ENCODE measurements around the gene XBP1.
"Not testable (repeated sequence)": the region's sequence is repeated elsewhere in the genome, so short reads cannot be mapped to it uniquely, and the experiment has no call there.

Gene XBP1

DNA sequence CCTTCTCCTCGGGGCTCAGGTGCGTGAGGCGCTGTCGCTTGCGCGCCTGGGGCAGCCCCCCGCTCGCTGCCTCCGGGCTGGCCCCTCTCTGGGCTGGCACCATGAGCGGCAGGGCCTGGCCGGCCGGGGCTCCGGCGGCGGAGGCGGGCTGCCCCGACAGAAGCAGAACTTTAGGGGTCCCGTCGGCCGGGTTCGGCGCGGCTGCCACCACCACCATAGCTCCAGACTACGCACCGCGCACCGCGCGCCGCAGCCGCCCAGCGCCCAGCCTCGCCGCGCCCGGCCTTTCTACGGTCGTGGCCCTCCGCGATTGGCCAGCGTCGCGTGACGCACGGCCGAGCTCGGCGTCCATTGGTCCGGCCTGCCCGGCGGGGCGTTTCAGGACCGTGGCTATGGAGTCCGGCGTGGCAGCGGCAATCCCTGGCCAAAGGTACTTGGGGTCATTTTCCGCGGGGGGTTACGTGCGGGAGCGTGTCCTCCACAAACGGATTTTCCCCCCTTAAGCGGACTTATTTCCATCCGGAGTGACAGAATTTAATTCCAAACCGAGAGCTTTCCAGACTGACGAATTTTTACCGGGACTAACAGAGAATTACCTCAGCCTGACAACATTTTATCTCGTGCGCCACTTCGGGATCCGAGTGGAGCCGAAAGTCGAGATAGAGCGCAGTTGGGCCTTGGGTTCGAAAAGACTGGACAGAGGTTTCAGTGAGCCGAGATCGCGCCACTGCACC is at the start of gene XBP1:
XBP1 (minus strand) TSS at position 262 of the 734 bp plus-strand sequence.
- in situ Hi-C loops (cut with MboI; ENCODE audit: low sequenced_read_pairs) = no loop called here

DNA sequence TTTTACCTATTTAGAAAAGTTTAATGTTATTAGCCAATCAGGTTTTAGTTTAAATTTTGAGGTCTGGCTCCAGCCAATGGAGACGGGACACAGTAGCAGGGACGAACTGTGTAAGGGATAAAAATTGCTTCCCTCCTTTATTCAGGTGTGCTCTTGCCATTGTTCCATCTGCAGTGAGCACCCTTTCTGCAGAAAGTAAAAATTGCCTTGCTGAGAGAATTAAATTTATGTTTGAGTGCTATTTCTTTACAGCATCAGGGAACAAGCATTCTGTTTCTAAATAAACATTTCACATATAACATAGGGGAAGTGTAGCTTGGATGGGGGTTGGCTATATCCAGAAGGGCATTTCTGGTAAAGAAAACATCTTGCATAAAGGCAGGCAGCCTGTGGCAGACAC is 46.6 kb upstream of the XBP1 start:
- in situ Hi-C loops (cut with MboI; ENCODE audit: low sequenced_read_pairs) = no loop called here

DNA sequence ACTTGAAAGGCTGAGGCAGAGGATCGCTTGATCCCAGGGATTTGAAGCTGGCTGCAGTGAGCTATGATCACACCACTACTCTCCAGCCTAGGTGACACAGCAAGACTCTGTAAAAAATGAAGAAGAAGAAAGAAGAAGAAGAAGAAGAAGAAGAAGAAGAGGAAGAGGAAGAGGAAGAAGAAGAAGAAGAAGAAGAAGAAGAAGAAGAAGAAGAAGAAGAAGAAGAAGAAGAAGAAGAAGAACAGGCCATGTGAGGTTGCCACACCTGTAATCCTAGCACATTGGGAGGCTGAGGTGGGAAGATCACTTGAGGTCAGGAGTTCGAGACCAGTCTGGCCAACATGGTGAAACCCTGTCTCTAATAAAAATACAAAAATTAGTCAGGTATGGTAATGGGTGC is 43.9 kb upstream of the XBP1 start:
- in situ Hi-C loops (cut with MboI; ENCODE audit: low sequenced_read_pairs) = not testable (repeated sequence)

- in situ Hi-C loops (cut with MboI; ENCODE audit: low sequenced_read_pairs) = no loop called here
Measured at GRCh38 chr22:28843633-28844032, 43.3 kb upstream of the XBP1 start.

- in situ Hi-C loops (cut with MboI; ENCODE audit: low sequenced_read_pairs) = no loop called here
Measured at GRCh38 chr22:28841111-28841510, 40.7 kb upstream of the XBP1 start.

- in situ Hi-C loops (cut with MboI; ENCODE audit: low sequenced_read_pairs) = no loop called here
Measured at GRCh38 chr22:28838971-28839370, 38.6 kb upstream of the XBP1 start.

DNA sequence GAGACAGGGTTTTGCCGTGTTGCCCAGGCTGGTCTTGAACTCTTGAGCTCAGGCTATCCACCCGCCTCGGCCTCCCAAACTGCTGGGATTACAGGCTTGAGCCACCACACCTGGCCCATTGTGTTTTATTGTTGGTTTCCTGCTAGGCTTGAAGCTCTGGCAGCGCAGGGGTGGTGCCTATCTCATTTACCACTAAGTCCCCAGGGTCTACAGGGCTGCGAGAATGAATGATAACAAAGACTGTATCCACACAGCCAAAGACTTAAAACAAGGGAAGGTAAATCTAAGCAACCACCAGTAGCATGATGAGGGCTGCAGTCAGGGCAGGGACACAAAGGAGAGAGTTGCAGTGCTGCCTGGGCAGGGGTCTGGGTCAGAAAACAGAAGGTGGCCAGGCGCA is 37.3 kb upstream of the XBP1 start:
- in situ Hi-C loops (cut with MboI; ENCODE audit: low sequenced_read_pairs) = no loop called here

DNA sequence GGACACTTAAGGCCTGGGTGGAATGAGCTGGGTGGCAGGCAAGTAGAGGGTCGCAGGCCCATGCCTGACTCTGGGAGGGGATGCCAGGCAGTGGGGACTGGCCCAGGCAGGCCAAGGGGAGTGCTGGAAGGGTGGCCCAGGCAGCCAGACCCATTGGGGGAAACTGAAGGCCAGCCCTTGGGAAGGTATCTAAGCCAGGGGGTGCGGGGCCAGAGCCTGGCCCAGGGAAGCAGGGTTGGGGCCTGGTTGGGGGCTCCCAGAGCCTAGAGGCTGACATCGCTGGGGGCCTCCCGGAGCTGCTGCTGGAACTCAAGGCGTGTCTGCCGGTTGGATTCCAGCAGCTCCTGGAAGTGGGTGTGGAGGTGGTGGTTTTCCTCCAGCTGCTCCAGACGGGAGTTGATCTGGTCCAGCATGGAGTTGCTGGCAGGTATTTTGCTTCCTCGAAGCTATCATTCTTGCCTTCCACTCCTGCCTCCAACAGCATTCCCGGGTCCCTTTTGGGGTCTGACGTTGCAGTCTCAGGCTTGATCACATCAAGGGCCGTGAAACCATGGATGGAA is 35.3 kb upstream of the XBP1 start:
- in situ Hi-C loops (cut with MboI; ENCODE audit: low sequenced_read_pairs) = no loop called here

DNA sequence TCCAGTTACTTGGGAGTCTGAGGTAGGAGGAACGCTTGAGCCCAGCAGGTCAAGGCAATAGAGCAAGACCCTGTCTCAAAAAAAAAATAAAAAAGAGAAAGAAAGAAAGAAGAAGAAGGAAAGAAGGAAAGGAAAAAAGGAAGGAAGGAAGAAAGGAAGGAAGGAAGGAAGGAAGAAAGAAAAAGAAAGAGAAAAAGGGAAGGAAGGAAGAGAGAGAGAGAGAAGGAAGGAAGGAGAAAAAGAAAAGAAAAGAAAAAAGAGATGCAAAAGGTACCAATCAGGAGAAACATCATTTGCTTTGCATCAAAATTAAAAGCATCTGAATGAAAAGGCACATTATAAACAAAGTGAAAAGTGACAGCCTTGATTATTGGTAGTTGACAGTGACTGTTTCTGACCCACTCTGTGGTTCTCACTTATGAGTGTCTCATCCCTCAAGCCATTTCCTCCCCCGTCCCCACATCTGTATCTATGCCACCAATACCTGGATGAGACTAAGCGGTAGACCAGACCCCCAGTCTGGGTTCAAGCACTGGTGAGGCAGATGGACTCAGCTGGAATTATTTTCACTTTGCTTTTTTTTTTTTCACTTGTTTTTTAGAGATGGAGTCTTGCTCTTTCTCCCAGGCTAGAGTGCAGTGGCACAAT is 33.0 kb upstream of the XBP1 start:
- in situ Hi-C loops (cut with MboI; ENCODE audit: low sequenced_read_pairs) = no loop called here

DNA sequence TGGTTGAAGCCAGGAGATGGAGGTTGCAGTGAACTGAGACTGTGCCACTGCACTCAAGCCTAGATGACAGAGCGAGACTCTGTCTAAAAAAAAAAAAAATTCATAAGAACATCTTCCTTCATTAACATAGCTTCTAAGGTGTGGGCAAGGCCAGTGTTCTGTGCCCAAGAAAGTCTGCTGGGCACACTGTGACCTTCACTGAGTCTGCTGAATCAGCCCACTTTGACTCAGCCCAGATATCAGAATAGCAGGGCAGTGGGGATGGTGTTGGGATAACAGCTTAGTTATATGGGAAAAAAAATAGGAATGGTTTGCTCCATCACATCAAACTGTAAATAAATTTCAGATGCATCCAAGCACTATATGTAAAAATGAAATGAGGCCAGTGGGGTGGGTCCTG is 32.4 kb upstream of the XBP1 start:
- in situ Hi-C loops (cut with MboI; ENCODE audit: low sequenced_read_pairs) = no loop called here

- in situ Hi-C loops (cut with MboI; ENCODE audit: low sequenced_read_pairs) = no loop called here
Measured at GRCh38 chr22:28831140-28832072, 31.0 kb upstream of the XBP1 start.

GRCh38 chr22:28830441-28830840 is 30.1 kb upstream of the XBP1 start:
- in situ Hi-C loops (cut with MboI; ENCODE audit: low sequenced_read_pairs) = no loop called here

- in situ Hi-C loops (cut with MboI; ENCODE audit: low sequenced_read_pairs) = no loop called here
Measured at GRCh38 chr22:28829358-28830181, 29.2 kb upstream of the XBP1 start.

- in situ Hi-C loops (cut with MboI; ENCODE audit: low sequenced_read_pairs) = no loop called here
Measured at GRCh38 chr22:28826921-28827320, 26.6 kb upstream of the XBP1 start.

DNA sequence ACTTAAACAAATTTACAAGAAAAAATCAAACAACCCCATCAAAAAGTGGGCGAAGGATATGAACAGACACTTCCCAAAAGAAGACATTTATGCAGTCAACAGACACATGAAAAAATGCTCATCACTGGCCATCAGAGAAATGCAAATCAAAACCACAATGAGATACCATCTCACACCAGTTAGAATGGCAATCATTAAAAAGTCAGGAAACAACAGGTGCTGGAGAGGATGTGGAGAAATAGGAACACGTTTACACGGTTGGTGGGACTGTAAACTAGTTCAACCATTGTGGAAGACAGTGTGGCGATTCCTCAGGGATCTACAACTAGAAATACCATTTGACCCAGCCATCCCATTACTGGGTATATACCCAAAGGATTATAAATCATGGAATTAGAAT is 26.1 kb upstream of the XBP1 start:
- in situ Hi-C loops (cut with MboI; ENCODE audit: low sequenced_read_pairs) = not testable (repeated sequence)

GRCh38 chr22:28824455-28824854 is 24.1 kb upstream of the XBP1 start:
- in situ Hi-C loops (cut with MboI; ENCODE audit: low sequenced_read_pairs) = not testable (repeated sequence)

- in situ Hi-C loops (cut with MboI; ENCODE audit: low sequenced_read_pairs) = no loop called here
Measured at GRCh38 chr22:28822930-28823551, 22.7 kb upstream of the XBP1 start.

DNA sequence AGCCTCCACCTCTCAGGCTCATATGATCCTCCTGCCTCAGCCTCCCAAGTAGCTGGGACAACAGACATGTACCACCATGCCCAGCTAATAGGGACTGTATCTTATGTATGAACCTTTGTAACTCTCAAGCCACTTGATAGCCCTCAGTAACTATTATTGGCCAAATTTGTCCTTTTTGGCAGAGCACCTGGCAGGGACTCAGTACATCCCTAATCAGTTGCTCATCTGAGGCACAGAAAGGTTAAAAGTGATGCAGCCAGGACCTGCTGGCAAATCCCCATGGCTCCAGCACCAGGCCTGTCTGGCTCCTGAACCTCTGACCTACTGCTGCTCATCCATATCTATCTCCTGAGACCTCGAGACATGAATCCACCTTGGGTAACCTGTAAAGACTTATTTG is 21.1 kb upstream of the XBP1 start:
- in situ Hi-C loops (cut with MboI; ENCODE audit: low sequenced_read_pairs) = no loop called here

DNA sequence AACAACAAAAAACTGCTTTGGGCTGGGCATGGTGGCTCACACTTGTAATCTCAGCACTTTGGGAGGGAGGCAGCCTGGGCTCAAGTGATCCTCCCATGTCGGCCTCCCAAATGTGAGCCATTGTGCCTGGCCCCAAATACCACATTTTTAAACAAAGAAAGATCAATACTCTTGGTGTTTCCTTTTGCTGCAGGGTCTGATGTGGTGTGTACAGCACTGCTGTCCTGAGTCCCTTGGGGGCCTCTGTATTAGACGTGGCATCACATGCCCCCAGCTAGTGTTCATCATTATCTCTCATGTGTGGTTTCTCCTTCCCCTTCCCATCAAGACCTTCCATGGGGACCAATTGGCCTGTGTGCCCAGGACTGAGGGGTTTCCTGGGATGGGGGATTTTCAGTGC is 20.5 kb upstream of the XBP1 start:
- in situ Hi-C loops (cut with MboI; ENCODE audit: low sequenced_read_pairs) = no loop called here
